Activated naive CD4-positive, alpha-beta T cell treated with Interleukin-2 at 50 U/mL for 16 hours (primary cell): Measurements from ENCODE around the gene ABAT.
A peak's percentile ranks its signal among the peaks of the same experiment; 100 is the strongest.
"Not testable (repeated sequence)": the region's sequence is repeated elsewhere in the genome, so short reads cannot be mapped to it uniquely, and the experiment has no call there.

Source experiments
- DNase-seq: peaks from one replicate; pipeline ENCODE4 v3.0.0-alpha.2; 2020

The ABAT gene

DNA sequence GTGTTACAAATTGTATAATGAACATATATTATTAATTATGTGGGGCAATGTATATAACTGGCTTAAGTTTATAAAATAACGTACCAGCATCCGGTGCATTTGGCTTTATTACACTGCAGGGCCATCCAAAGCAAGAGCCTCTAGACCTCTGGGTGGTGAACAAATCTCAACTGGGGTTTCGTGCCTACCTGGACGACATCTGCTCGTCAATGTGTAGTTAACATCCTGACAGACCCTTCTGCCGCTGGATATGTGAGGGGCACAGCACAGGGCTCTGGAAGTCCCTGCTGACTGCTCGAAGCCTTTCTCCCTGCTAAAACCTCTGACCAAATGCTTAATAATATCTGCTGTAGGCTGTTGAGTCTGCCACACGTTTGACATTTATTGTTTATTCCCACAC lies 120.7 kb downstream of the ABAT start:
- DNase-seq, result no peak

DNA sequence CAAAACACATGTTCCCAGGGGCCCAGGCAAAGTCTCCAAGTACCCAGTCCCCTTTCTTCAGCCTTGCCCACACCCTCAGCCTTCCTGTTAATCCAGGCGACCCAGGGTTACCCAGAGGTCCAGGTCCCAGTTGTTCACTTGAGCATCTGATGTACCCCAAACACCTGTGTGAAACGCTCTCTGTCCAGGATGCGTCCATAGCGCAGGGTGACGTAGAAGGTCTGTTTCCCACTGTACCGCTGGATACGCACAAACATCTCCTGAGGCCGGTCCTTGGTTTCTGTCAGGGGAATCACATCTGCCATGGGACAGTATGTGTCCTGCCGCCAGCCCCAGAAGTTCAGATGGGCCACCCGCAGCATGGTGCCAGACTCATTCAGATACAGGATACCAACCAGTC lies 121.4 kb downstream of the ABAT start:
- DNase-seq, result no peak

DNA sequence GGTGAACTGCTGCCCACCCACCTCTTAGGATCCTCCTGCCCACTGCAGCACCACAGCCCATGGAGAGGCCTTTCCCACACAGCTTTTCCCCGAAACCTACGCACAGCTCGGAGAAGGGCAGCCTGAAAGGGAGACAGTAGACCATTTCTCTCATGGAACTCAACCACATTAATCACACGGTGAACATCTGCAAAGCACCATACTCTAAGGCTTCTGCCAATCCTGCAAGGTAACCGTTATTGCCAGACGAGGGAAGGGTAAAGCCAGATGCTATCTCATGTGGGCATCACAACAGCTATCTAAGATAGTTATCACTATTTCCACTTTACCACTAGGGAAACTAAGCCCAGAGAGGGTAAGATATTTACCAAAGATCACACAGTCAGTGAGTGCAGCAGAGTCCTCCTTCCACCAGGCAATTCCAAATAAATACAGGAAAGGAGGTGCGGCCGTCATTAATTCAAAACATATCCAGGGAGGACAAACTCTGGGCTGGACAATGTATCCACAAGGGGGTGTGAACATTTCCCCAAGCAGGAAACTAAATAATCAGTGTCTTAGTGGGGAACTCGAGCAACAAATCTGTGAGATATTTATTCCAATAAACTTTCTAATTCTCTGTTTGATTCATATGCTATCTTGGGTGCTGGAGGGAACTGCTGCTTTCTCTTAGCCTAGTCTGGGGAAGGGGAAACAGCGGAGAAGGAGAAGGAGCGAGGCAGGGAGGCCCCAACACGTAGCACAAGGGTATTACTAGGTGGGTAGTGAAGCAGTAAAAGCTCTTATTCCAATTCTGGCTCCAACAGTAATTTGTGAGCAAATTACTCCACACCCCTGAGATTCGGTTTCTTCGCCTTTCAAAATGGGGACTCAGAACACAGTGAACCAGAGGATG lies 122.3 kb downstream of the ABAT start:
- DNase-seq, result no peak

DNA sequence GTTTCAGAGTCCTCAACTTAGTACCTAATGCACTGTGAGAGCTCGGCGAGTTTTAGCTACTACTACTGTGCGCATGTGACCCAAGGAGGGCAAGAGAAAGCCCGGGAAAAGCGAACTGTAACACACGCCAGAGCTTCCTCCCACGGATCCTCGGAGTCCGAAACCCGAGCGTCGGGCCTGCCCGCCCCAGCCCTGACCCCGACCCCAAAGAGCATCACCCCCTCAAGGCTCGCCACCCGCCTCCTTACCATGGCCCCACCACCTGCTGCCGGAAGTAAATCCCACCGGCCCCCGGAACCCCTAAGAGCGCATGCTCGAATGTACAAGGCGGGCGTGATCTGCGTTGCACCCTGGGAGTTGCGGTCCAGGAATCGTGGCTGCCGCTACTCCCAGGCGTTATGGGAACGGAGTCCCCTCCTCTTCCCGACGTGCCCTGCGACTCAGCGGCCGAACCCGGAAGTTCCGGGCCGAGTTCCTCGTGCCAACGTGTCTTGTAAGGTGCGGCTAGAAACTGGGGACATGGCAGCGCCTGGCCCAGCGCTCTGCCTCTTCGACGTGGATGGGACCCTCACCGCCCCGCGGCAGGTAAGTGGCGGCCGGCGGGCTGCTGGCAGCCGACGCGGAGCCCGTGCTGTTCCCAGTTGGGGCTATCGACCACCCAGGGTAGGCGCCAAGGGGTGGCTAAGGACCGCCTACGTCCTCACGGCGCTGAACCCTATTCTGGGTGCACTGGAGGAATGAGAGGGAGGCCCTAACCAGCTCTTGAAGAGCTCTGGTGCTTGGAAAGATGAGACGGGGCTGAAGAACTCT lies 123.2 kb downstream of the ABAT start, which contains the start of the genes PMM2 and TMEM186:
Gene PMM2, plus strand, starts transcription at position 476 of the 810 bp plus-strand sequence. Its CDS starts 44 bp downstream, at position 520.
Gene TMEM186, minus strand, starts transcription at position 276 of the 810 bp plus-strand sequence. Its CDS starts 25 bp downstream, at position 251.
- DNase-seq, result peak; percentile 96

DNA sequence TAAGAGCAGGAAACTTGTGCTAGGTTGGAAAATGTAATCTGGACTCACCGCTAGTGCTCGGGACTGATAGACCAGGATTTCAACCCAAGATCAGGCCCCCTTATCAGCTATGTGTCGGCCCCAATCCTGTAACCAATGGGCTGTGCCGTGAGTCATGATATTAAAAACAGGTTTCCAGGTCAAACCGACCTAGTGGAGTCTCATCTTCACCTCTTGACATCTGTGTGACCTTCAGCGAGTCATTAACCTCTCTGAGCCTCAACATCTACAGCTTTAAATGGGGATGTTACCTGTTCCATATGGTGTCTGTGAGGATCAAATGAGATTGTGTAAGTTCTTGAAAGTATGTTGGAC lies 123.7 kb downstream of the ABAT start:
- DNase-seq, result peak; percentile 37

DNA sequence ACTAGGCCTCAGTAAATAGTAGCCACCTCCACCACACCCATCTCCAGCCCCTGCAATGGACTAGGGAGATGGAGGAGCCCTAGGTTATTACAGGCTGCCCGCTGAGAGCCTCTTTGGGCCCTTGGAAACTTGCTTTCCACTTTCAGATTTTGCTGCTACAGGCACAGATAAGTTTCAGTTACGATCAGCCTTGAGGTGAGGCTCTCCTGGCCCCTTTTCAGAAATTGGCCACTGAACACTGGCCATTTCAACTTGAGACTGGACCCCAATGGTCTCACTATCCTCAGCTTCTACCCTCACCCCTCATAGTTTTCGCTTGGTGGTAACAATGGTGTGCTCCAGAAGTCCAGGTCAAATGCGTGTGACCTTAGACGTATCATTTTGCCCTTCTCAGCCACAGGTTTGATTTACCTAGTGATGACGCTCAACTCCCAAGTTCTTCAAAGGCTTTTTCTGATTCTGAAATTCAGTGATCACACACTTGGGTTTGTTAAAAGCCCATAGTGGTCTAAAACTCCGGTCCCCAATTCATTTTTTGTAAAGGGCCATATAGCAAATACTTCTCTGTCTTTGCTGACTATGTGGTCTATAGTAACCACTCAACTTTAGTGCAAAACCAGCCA lies 124.2 kb downstream of the ABAT start:
- no peak for DNase-seq

DNA sequence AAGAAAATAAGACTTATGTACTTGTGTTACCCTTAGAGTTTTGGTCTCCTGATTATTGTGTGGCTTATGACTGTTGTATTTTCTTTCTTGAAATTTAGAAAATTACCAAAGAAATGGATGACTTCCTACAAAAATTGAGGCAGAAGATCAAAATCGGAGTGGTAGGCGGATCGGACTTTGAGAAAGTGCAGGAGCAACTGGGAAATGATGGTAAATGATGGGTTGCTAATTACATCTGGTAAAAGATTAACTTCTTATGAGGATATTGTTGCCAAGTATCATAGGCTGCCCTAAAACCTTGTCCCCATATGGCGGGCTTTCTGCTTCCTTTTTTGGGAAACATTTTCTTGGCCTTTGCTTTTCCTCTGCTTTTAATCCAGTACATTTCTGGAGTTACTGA lies 127.3 kb downstream of the ABAT start:
- DNase-seq, result no peak

DNA sequence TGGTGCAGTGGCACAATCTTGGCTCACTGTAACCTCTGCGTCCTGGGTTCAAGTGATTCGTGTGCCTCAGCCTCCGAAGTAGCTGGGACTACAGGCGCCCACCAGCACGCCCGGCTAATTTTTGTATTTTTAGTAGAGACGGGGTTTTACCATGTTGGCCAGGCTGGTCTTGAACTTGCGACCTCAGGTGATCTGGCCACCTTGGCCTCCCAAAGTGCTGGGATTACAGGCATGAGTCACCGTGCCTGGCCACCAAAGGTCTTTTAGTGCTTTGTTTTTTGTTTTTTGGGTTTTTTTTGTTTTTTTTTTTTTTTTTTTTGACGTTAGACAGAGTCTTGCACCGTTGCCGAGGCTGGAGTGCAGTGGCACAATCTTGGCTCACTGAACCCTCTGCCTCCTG lies 129.3 kb downstream of the ABAT start:
- DNase-seq, result not testable (repeated sequence)

DNA sequence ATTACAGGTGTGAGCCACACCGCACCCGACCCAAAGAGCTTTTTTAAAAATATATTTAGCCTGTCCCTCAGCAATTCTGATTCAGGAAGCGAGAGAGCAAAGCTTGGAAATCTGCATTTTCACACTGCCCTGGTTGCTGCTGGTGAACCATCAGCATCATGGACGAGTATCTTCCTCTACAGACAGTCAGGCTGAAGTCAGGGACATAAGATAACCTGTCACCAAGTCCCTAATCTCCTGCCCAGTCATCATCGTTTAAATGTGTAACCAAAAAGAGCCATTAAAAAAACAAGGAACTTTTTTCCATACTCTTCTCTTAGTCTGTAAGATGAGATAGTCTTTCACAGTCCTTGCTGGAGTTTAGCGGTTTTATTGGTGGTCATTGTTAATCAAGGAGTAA lies 129.9 kb downstream of the ABAT start:
- DNase-seq, result no peak

DNA sequence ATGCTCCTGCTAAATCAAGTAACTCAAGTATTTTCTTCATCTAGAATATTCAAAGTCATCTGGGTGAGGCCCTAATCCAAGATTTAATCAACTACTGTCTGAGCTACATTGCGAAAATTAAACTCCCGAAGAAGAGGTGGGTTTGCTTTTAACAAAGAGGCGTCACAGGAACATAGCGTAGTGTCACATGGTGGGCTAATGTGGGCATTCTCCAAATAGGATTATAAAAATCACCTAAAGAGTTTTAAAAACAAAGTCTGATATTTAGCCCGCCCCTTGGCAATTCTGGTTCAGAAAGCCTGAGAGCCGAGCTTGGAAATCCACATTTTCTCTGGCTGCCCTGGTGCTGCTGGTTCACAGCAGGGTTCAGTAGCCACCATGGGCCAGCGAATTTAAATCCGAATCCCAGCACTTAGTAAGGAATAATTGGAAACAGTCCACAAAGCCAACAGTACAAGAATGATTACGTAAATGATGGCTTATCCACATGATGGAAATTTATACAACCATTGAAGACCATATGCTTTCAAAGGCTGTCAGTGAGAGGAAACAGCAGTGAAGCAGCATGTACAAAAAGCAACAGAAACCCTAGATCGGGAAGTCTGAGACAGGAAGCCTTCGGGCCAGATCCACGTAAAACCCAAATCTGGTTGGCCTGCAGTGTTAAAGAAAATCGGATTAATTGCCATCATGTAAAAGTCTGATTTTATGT lies 132.0 kb downstream of the ABAT start:
- no peak for DNase-seq

DNA sequence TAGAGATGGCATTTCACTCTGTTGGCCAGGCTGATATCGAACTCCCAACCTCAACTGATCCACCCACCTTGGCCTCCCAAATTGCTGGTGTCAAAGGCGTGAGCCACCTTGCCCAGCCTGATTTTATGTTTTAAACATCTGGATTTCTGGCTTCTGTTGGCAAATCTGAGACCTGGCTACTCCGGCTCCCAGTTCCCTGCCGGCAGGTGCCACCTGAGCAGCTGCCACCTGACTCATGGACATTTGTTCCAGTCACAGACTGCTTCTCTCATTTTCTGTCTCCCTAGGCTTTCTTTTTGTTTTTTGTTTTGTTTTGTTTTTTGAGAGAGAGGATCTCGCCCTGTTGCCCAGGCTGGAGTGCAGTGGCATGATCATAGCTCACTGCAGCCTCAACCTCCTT lies 132.8 kb downstream of the ABAT start:
- DNase-seq, result no peak

DNA sequence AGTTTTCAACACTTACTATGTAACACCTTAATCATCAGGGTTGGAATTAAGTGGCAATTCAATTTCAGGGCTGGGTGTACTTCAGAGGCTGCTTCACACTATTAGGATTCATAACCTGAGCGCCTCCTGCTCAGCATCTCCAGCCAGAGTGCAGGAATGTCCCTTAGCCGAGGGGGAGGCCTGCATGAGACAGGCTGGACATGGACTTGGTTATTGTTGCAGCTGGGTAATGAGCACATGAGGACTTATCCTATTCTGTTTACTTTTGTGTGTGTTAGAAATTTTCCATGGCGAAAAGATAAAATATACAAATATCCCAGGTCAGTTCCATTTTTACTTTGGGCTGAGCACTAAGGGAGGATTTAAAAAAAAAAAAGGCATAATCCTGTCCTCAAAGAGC lies 133.6 kb downstream of the ABAT start:
- DNase-seq, result no peak

DNA sequence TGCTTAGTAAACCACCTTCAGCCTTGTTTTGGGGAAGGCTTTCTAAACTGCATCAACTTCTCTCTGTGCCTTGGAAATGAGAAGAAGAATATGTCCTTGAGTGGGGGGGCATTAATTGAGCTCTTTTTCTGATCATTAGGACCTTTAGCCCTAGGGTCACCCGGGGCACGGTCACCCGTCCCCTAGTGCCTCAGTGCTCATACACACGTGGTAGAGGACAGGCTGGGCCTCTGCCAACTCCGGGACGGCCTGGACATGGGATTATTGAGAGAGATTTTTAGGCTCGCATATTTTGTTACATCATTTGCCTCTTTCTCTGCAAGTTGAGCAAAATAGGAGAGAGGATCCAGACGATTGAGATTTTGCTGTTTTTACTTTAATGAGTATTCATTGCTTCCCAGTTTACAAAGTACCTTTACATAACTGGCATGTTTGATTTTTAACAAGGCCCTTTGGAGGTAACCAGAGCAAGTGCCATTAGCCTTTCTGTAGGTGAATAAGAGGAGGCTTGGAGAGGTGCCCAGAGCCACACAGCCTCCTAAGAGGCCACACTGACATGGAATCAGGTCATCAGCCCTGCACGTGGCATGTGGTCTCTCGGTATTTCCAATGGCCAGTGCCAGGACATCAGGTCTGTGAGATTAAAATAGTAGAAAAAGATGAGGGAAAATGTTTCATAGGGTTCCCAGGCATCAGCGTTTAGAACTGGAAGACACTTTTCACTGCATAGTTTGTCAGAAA lies 134.4 kb downstream of the ABAT start:
- DNase-seq, result no peak

DNA sequence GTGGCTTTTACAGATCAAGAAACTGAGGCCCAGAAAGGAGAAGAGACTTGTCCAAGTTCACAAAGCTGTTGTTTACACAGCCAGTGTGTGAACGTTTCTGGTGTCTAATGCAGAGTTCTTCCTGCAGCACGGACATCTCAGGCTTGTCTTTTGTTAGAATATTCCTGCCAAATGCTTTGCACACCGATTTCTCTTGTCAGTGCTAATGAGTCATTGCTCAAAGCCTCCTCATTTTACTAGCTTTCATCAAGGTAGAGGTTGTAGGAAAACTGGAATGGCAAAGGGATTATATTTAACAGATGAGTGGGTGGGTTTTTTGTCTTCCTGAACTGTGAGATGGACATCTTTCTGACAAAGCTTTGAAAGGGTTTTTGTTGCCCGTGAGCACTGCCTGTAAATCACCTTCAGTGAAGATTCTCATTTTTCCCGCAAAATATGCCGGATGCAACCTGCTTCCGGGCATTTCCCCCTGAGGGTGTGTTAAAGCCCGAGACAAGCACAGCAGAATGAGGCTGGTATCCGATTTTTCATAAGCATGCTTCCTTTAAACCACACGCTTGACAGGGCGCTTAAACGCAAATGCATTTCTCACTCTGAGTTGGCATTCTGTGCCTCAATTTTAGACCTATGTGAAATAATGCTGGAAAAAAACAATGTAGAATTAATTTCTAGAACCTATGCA lies 137.9 kb downstream of the ABAT start:
- DNase-seq, result no peak

DNA sequence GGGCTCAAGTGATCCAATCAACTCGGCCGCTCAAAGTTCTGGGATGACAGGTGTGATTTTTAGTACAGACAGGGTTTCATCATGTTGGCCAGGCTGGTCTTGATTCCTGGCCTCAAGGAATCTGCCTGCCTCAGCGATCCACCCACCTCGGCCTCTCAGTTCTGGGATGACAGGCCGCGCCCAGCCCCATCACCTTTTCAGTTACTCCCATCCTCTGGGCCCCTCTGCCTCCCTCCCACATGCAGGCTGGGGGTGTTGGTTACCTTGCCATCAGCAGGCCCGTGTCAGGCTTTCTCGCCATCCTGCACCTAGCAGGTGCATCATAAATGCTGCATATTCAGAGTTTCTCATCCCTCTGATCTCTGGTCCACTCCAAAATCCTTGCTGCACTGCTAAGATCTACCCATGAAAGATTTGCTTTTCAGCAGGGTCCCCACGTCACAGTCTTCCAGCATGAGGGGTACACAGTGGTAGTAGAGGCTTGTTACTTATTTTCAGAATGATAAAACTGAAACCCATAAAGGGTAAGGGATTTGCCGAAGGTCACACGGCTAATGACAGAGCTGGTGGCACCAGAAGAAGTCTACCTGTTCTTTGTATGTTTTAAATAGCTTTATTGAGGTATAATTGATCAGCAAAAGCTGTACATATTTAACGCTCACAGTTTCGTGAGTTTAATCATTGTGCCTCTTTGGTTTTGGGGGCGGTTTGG lies 139.8 kb downstream of the ABAT start:
- no peak for DNase-seq

DNA sequence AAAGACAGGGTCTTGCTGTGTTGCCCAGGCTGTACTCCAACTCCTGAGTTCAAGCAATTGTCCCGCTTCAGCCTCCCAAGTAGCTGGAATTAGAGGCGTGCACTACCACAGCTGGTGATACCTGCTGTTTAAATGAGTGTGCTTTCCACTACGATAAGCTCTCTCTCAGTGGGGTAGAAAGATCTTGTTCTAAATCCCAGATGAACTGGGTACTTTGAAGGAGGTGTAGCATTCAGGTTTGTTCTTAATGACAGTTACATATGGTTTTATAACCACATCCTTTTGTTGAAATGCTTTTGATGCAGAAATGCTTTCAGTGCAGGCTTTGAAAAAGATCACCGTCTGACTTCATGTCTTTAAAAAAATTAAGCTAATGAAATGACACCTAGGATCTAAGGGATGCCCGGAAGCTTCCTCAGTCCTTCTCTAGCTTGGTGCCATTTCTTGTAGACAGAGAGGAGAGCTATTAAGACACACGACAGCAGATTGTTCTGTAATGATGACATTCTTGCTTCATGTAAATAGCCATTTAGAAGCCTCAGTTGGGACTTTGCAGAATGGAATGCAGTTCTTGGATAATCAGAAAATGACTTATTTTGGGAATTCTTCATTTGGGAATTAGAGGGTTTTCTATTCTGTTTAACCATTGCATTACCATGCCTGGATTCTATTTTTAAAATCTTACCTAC lies 142.7 kb downstream of the ABAT start:
- DNase-seq, result no peak

DNA sequence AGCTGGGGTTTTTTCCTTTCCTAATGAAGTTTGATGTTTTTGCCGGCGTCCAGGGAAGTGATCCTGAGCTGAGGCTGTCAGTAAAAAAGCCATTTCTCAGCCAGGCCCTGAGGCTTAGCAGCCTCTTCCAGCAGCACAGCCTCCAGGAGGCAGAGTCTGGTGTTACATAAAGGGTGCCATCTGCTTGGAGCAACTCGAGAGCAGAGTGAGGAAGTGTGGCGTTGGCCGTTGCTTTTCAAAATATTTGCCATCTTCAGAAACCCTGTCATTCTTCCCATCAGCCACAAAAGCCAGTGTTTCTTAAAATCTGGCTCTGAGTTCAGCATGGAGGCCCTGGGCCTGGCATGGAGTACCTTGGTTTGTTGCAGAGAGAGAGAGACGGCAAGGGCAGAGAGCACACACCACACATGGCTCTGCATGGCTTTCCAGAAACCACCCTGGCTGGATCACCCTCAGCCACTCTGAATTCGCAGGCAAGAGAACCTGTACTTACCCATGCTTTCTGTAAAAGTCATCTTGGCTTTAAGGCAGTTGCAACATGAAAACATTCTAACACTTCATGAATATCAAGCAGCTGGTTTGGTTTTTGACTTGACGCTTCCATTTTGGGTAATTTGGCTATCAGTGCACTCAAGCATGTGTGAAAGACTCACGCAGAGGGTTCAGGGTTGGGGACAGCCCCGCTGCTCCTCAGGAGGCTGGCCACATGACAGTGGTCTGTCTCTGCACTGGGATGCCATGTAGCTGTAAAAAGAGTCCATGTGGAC lies 144.3 kb downstream of the ABAT start:
- no peak for DNase-seq

DNA sequence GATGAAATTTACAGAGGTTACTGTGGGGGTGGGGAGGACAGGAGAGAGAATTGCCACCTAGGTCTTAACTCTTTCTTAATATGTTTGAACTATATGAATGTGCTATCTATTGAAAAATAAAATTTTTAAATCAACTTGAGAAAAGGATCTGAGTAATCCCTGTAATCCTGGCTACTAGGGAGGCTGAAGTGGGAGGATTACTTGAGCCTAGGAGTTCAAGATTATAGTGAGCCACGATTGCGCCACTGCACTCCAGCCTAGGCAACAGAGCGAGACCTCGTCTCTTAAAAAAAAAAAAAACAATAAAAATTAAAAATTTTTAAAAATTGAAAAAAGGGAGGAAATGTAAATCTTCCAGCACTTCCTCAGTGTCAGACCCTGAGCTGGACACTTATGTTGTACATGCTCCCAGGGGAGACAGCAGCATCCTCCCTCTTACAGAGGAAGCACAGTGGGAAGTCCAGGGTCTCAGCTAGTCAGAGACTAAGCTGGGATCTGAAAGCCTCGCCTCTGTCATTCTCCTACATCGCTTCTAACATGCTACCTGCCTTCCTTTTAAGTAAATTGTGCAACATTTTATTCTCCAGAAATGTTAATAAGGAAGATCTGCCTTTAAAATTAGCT lies 145.1 kb downstream of the ABAT start:
- DNase-seq, result no peak

DNA sequence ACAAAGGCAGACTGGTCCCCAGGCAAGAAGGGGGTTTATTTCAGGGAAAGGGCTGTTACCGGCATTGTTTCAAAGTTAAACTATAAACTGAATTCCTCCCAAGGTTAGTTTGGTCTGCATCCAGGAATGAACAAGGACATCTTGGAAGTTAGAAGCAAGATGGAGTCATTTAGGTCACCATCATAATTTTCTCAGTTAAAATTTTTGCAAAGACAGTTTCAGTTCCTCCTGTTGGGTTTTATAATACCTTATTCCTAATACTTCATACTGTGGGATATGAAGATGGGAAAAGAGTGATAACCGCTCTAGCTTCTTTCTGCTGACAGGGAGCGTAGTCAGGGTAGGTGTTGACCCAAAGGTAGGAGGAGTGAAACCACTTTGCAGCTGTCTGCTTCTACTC lies 148.0 kb downstream of the ABAT start:
- no peak for DNase-seq
